CD4-positive, alpha-beta memory T cell (primary cell): ENCODE results near the gene TTLL5. TPM values are rescaled to one million over a fixed set of nuclear protein-coding genes. Genes with fewer than 3 reads are reported as not detected.

Experiments
- CTCF ChIA-PET: fragments of 350-600 bp; sonication (Branson Sonifier 250); formaldehyde crosslinking; loops from one replicate; lab custom pipeline; 2021; ENCODE audit warnings: inconsistent platforms; ENCODE audit not compliant: partially characterized antibody; lab: Charles Lee
- POLR2A ChIA-PET: fragments of 350-600 bp; sonication (Branson Sonifier 250); formaldehyde crosslinking; loops from one replicate; lab custom pipeline; 2021; ENCODE audit not compliant: partially characterized antibody; lab: Charles Lee
- DNase-seq, 5 donors: peaks; one replicate each; pipeline versions ENCODE4 v3.0.0 to v3.0.0-alpha.2; 2020 to 2022; ENCODE audit warnings: mixed read lengths in 1 of 5
- H3K27ac ChIP-seq: one replicate; pipeline ENCODE4 v1.7.0; 2013; ENCODE audit warnings: low read depth, low read length
- H3K27me3 ChIP-seq: 2 replicates; pipeline ENCODE4 v1.7.0; 2013; ENCODE audit warnings: mild to moderate bottlenecking, low read length, moderate library complexity; ENCODE audit not compliant: insufficient read depth
- H3K36me3 ChIP-seq: 2 replicates; pipeline ENCODE4 v1.7.0; 2013; ENCODE audit warnings: mild to moderate bottlenecking, low read length, moderate library complexity; ENCODE audit not compliant: insufficient read depth
- H3K4me1 ChIP-seq: 2 replicates; pipeline ENCODE4 v1.7.0; 2013; ENCODE audit warnings: mild to moderate bottlenecking, low read length, moderate library complexity; ENCODE audit not compliant: insufficient read depth
- H3K4me3 ChIP-seq, 2 donors: one replicate each; pipeline ENCODE4 v1.7.0; 2013; ENCODE audit warnings: low read length in 2 of 2, mild to moderate bottlenecking in 1 of 2
- H3K9me3 ChIP-seq, 2 donors: one replicate each; pipeline ENCODE4 v1.7.0; 2013; ENCODE audit warnings: low read length in 2 of 2, control low read depth in 1 of 2; ENCODE audit not compliant: control insufficient read depth in 1 of 2
- H3K27ac Mint-ChIP-seq, 7 donors: one replicate each; pipeline ENCODE4 v1.8.0; 2020 to 2021; ENCODE audit warnings: mixed read lengths in 7 of 7, mild to moderate bottlenecking in 6 of 7, inconsistent platforms in 3 of 7, moderate library complexity in 3 of 7
- H3K27me3 Mint-ChIP-seq, 2 donors: one replicate each; pipeline ENCODE4 v1.8.0; 2020 to 2021; ENCODE audit warnings: mixed read lengths in 2 of 2
- H3K36me3 Mint-ChIP-seq, 2 donors: one replicate each; pipeline ENCODE4 v1.8.0; 2020 to 2021; ENCODE audit warnings: mixed read lengths in 2 of 2, inconsistent platforms in 1 of 2, mild to moderate bottlenecking in 1 of 2
- H3K4me1 Mint-ChIP-seq, 4 donors: one replicate each; pipeline ENCODE4 v1.8.0; 2020 to 2021; ENCODE audit warnings: mixed read lengths in 4 of 4, mild to moderate bottlenecking in 1 of 4
- H3K4me3 Mint-ChIP-seq, 8 donors: one replicate each; pipeline ENCODE4 v1.8.0; 2020 to 2021; ENCODE audit warnings: mixed read lengths in 8 of 8, mild to moderate bottlenecking in 7 of 8, moderate library complexity in 6 of 8, inconsistent platforms in 3 of 8
- H3K9me3 Mint-ChIP-seq, 8 donors: one replicate each; pipeline ENCODE4 v1.8.0; 2020 to 2021; ENCODE audit warnings: mixed read lengths in 8 of 8, mild to moderate bottlenecking in 5 of 8, inconsistent platforms in 3 of 8, moderate library complexity in 1 of 8
- intact Hi-C: fragments of 100-400 bp; cut with micrococcal nuclease; formaldehyde crosslinking; loops from one replicate; pipeline ENCODE4 v1.15.1; 2023
- polyA plus RNA-seq, 2 donors: library from polyadenylated mRNA; unstranded; fragments of 300-500 nt; fragmentation: Illumina TruSeq; gene quantifications; one replicate each; pipeline ENCODE4 v1.2.3, GENCODE V29; 2021
- total RNA-seq, 2 experiments: library from RNA; stranded (reverse); gene quantifications; one replicate each; pipeline ENCODE4 v1.2.3, GENCODE V29; 2021

Gene TTLL5
- total and polyA plus RNA-seq, 4 experiments from 2014 or later = 8.4 to 28.2 (median 20.5) TPM

DNA sequence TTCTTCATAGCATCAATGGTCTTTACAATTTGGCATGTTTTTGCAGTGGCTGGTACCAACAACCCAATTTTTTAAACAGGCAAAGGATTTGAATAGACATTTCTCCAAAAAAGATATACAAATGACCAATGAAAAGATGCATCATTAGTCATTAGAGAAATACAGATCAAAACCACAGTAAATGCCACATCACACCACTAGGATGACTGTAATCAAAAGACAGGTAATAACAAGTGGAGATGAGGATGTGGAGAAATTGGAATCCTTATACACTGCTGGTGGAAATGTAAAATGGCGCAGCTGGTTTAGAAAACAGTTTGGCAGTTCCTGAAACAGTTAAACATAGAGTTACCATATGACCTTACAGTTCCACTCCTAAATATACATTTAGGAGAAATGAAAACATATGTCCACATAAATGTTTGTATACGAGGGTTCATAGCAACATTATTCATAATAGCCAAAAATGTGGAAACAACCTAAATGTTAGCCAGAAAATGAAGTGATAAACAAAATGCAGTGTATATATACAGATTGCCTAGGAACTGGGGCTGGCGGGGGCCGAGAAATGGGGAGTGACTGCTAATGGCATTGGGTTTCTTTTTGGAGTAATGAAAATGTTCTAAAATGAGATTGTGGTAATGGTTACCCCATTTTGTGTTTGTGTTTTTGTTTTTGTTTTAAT, 265.5 kb downstream of the TTLL5 start:
- Histone ChIP-seq H3K4me1 (no peaks in the 10 kb centered on the region), H3K4me3 (no peak overlapping the region), H3K36me3 (no peaks in the 10 kb centered on the region), H3K27ac (no peak overlapping the region), H3K27me3 (no peaks in the 10 kb centered on the region), H3K9me3 (no peaks in the 10 kb centered on the region)
- POLR2A ChIA-PET = no interaction called here
- H3K27me3 Mint-ChIP-seq = no peaks in the 10 kb centered on the region
- H3K4me1 Mint-ChIP-seq = no peaks in the 10 kb centered on the region
- DNase-seq = no peak
- intact Hi-C loops = no loop called here
- CTCF ChIA-PET = no interaction called here
- H3K36me3 Mint-ChIP-seq = peaks cover 0 to 2% of the 10 kb centered on the region in 2 donors
- no peak overlapping the region for H3K4me3 Mint-ChIP-seq
- no peak overlapping the region for H3K27ac Mint-ChIP-seq
- no peaks in the 10 kb centered on the region for H3K9me3 Mint-ChIP-seq

DNA sequence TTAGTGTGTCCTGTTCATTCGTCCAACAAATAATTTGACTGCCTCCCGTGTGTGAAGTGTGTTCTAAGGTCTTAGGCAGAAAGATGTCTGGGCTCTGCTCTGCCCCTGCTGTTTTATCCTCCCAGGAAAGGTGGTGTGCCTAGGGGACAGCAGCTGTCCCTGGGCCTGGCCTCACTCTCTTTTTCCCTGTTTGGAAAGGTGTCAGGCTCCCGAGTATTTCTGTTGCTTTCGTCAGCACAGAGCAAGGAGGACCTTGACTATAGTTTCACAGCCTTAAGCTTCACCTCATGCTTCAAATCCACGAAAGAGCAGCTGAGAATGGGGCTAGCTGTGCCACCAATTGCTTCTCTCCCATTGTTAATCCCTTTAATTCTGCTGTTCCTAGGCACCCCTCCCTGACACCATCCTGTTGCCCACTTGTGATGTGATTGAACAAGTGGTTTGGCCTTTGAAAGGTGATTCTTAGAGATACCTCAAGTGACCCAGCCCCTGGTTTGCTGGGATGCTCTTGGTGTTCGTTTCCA, 266.6 kb downstream of the TTLL5 start:
- CTCF ChIA-PET = no interaction called here
- no peaks in the 10 kb centered on the region for H3K27me3 Mint-ChIP-seq
- Histone ChIP-seq H3K4me1 (no peaks in the 10 kb centered on the region), H3K4me3 (no peak overlapping the region), H3K36me3 (no peaks in the 10 kb centered on the region), H3K27me3 (no peaks in the 10 kb centered on the region), H3K27ac (no peak overlapping the region), H3K9me3 (no peaks in the 10 kb centered on the region)
- DNase-seq = no peak
- H3K4me3 Mint-ChIP-seq = no peak overlapping the region
- H3K27ac Mint-ChIP-seq = no peak overlapping the region
- peaks cover 2 to 7% of the 10 kb centered on the region in 2 donors for H3K36me3 Mint-ChIP-seq
- intact Hi-C loops = no loop called here
- H3K4me1 Mint-ChIP-seq = no peaks in the 10 kb centered on the region
- no peaks in the 10 kb centered on the region for H3K9me3 Mint-ChIP-seq
- POLR2A ChIA-PET = no interaction called here

GRCh38 chr14:75928690-75929181, 267.7 kb downstream of the TTLL5 start:
- Mint-ChIP-seq H3K4me1 (no peaks in the 10 kb centered on the region), H3K4me3 (no peak overlapping the region), H3K27ac (no peak overlapping the region), H3K36me3 (peaks cover 2 to 7% of the 10 kb centered on the region in 2 donors), H3K9me3 (no peaks in the 10 kb centered on the region), H3K27me3 (no peaks in the 10 kb centered on the region)
- ChIA-PET POLR2A (no interaction called here), CTCF (interaction anchor here (1.3 kb wide), 1 partner anchor 219 kb away, joined by 4 read pairs; no protein-coding TSS in a partner anchor)
- Histone ChIP-seq H3K9me3 (no peaks in the 10 kb centered on the region), H3K27me3 (no peaks in the 10 kb centered on the region), H3K4me3 (no peak overlapping the region), H3K27ac (no peak overlapping the region), H3K36me3 (no peaks in the 10 kb centered on the region), H3K4me1 (no peaks in the 10 kb centered on the region)
- no peak for DNase-seq
- intact Hi-C loops = no loop called here

DNA sequence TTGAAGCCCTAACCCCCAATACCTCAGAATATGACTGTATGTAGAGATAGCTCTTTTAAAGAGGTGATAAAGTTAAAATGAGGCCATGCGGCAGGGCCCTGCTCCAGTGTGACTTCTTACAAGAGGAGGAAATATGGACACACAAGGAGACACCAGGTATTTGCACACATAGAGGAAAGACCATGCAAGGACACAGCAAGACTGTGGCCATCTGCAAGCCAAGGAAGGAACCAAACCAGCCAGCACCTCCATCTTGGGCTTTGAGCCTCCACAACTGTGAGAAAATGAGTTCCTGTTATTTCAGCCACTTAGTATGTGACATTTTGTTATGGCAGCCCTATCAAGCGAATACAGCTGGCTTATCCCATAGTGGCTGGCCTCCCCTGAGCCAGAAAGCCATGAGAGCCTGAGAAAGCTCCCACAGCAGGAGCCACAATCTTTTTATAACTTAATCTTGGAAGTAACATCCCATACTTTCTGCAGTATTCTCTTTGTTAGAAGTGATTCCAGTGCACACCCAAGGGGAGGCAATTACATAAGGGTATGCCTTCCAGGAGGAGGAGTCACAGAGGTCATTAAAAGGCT, 272.8 kb downstream of the TTLL5 start:
- Histone ChIP-seq H3K27me3 (no peaks in the 10 kb centered on the region), H3K9me3 (no peaks in the 10 kb centered on the region), H3K4me1 (no peaks in the 10 kb centered on the region), H3K36me3 (no peaks in the 10 kb centered on the region), H3K4me3 (no peak overlapping the region), H3K27ac (no peak overlapping the region)
- intact Hi-C loops = no loop called here
- no peaks in the 10 kb centered on the region for H3K27me3 Mint-ChIP-seq
- peaks cover 0 to 4% (median under 1%) of the 10 kb centered on the region in 4 donors for H3K4me1 Mint-ChIP-seq
- peaks cover 4 to 7% of the 10 kb centered on the region in 2 donors for H3K36me3 Mint-ChIP-seq
- DNase-seq = no peak
- H3K9me3 Mint-ChIP-seq = no peaks in the 10 kb centered on the region
- H3K27ac Mint-ChIP-seq = no peak overlapping the region
- H3K4me3 Mint-ChIP-seq = no peak overlapping the region
- ChIA-PET CTCF (interaction anchor here (0.8 to 1.6 kb wide), 2 partner anchors 17 to 27 kb away, joined by 3 read pairs; no protein-coding TSS in a partner anchor), POLR2A (no interaction called here)

DNA sequence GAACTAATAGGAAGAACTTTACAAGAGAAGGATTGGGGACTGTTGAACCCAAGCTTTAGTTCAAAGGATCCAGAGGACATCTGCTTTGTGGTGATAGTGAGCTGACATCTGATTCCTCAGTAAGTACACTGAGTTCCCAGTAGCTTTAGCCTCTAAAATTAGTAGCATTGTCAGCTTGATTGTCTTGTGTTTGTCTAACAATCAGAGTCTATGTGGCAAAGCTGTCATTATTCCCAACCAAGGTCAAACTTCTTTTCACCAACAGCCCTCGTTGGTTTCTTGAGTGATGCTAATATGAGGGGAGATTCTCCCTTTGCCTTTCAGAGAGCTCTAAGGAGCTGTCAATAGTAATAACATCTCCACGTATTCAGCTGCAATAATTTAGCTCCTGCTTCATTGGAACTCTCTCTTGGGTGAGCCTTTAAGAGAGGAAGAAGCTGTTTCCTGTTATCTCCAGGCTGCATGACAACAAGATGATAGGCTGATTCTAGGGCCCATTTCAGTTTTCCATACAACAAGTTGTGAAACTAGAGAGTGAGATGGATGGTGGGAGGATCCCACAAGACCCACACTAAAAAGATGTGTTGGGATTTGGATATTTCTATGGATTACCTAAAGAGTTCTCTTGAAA, 274.1 kb downstream of the TTLL5 start:
- Mint-ChIP-seq H3K4me3 (no peak overlapping the region), H3K27me3 (no peaks in the 10 kb centered on the region), H3K36me3 (peaks cover 4 to 7% of the 10 kb centered on the region in 2 donors), H3K9me3 (no peaks in the 10 kb centered on the region), H3K4me1 (peaks cover 0 to 4% (median under 1%) of the 10 kb centered on the region in 4 donors), H3K27ac (peak overlapping the region in 2 of 7 donors; percentile 1 to 54)
- intact Hi-C loops = no loop called here
- H3K27me3 ChIP-seq = no peaks in the 10 kb centered on the region
- ChIA-PET CTCF (interaction anchor here (0.8 to 1.6 kb wide), 2 partner anchors 18 to 28 kb away, joined by 3 read pairs; no protein-coding TSS in a partner anchor), POLR2A (no interaction called here)
- no peaks in the 10 kb centered on the region for H3K4me1 ChIP-seq
- H3K4me3 ChIP-seq = no peak overlapping the region
- DNase-seq = no peak
- H3K9me3 ChIP-seq = no peaks in the 10 kb centered on the region
- no peak overlapping the region for H3K27ac ChIP-seq
- no peaks in the 10 kb centered on the region for H3K36me3 ChIP-seq

DNA sequence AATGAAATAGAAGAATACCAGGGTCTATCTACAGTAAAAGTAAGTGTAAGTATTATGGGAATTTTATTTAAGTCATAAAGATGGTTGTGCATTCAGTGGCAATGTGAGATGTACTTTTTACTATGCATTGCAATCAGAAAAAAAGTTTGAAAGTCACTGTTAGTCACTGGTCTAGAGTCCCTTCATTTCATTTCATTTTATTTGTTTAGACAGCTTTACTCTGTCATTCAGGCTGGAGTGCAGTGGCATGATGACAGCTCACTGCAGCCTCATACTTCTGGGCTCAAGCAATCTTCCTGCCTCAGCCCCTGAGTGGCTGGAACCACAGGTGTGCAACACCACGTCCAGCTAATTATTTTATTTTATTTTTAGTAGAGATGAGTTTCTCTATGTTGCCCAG, 278.2 kb downstream of the TTLL5 start:
- Mint-ChIP-seq H3K27ac (peak overlapping the region in 1 of 7 donors; percentile 39), H3K36me3 (peaks cover 5 to 15% of the 10 kb centered on the region in 2 donors), H3K27me3 (no peaks in the 10 kb centered on the region), H3K9me3 (peaks cover 0 to 2% (median 0%) of the 10 kb centered on the region in 8 donors), H3K4me3 (no peak overlapping the region), H3K4me1 (peaks cover 0 to 4% (median under 1%) of the 10 kb centered on the region in 4 donors)
- CTCF ChIA-PET = no interaction called here
- Histone ChIP-seq H3K27me3 (no peaks in the 10 kb centered on the region), H3K4me3 (no peak overlapping the region), H3K36me3 (no peaks in the 10 kb centered on the region), H3K4me1 (no peaks in the 10 kb centered on the region), H3K27ac (no peak overlapping the region), H3K9me3 (no peaks in the 10 kb centered on the region)
- POLR2A ChIA-PET = no interaction called here
- intact Hi-C loops = no loop called here
- no peak for DNase-seq

- peaks cover 0 to 2% (median 0%) of the 10 kb centered on the region in 8 donors for H3K9me3 Mint-ChIP-seq
- H3K27ac ChIP-seq = no peak overlapping the region
- peaks cover 5 to 15% of the 10 kb centered on the region in 2 donors for H3K36me3 Mint-ChIP-seq
- no peak overlapping the region for H3K4me3 Mint-ChIP-seq
- peaks cover 0 to 2% (median 0%) of the 10 kb centered on the region in 4 donors for H3K4me1 Mint-ChIP-seq
- no peak for DNase-seq
- H3K27ac Mint-ChIP-seq = no peak overlapping the region
- no peaks in the 10 kb centered on the region for H3K36me3 ChIP-seq
- ChIA-PET POLR2A (no interaction called here), CTCF (interaction anchor here (0.9 kb wide), 1 partner anchor 34 kb away, joined by 3 read pairs; no protein-coding TSS in a partner anchor)
- no peaks in the 10 kb centered on the region for H3K27me3 Mint-ChIP-seq
- H3K9me3 ChIP-seq = no peaks in the 10 kb centered on the region
- no peaks in the 10 kb centered on the region for H3K4me1 ChIP-seq
- intact Hi-C loops = no loop called here
- H3K27me3 ChIP-seq = no peaks in the 10 kb centered on the region
- no peak overlapping the region for H3K4me3 ChIP-seq
Measured at GRCh38 chr14:75941030-75941429, 280.0 kb downstream of the TTLL5 start.
